Measurements from ENCODE around the gene RAB19. TPM values are rescaled to one million over a fixed set of nuclear protein-coding genes. Genes with fewer than 3 reads are reported as not detected.

The RAB19 gene
- total RNA-seq, 1 experiment from 2014 or later = 0.92 TPM

DNA sequence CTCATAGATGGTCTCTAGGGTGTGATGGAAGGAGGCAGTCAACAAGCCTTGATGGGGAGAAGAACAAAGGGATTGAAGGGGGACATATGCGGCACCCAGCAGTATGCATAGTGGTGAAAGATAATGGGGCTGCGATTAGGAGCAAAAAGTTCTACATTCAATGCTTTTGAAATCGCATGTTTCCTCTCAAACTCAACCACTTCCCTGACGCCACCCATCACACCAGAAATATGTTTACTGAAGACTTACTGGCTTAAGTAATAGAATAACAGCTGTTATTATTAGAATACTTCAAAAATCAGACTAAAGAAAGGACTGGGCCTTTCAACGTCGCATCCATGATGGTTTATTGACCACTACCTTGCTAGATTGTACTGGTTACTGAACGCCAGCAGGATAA is 44.0 kb downstream of the RAB19 start:
- Histone ChIP-seq H3K27me3 (ENCODE audit: control insufficient read depth, insufficient read depth, low read length) (no peaks in the 10 kb centered on the region), H3K36me3 (ENCODE audit: control insufficient read depth, insufficient read depth, low read length) (0 out of 2 replicates have a peak, but pooled peaks cover 3% of the 10 kb centered on the region), H3K4me1 (ENCODE audit: control insufficient read depth, insufficient read depth, low read length) (no peaks in the 10 kb centered on the region), H3K4me3 (ENCODE audit: low read depth in 2 of 2, low read length in 2 of 2) (no peak overlapping the region), H3K27ac (ENCODE audit: low read length) (no peak overlapping the region), H3K9me3 (ENCODE audit: control insufficient read depth, insufficient read depth, low read depth, low read length) (no peaks in the 10 kb centered on the region)
- ATAC-seq (no peak), DNase-seq (ENCODE audit: low read depth, low spot score) (no peak)
- ChIA-PET POLR2A (interaction anchor here (0.6 kb wide), 1 partner anchor 24 kb away, joined by 6 read pairs; no protein-coding TSS in a partner anchor), CTCF (no interaction called here)
- no TSS peak for BruUV-seq (replicated peaks)
- in situ Hi-C loops (cut with HindIII; ENCODE audit: low pct_unique_long_range_greater_than_20kb, low sequenced_read_pairs) = no loop called here
- TF ChIP-seq, protein P1, sequence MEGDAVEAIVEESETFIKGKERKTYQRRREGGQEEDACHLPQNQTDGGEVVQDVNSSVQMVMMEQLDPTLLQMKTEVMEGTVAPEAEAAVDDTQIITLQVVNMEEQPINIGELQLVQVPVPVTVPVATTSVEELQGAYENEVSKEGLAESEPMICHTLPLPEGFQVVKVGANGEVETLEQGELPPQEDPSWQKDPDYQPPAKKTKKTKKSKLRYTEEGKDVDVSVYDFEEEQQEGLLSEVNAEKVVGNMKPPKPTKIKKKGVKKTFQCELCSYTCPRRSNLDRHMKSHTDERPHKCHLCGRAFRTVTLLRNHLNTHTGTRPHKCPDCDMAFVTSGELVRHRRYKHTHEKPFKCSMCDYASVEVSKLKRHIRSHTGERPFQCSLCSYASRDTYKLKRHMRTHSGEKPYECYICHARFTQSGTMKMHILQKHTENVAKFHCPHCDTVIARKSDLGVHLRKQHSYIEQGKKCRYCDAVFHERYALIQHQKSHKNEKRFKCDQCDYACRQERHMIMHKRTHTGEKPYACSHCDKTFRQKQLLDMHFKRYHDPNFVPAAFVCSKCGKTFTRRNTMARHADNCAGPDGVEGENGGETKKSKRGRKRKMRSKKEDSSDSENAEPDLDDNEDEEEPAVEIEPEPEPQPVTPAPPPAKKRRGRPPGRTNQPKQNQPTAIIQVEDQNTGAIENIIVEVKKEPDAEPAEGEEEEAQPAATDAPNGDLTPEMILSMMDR (IDR thresholded peaks at IDR 0.05) = no peak
- TF ChIP-seq, protein P2, sequence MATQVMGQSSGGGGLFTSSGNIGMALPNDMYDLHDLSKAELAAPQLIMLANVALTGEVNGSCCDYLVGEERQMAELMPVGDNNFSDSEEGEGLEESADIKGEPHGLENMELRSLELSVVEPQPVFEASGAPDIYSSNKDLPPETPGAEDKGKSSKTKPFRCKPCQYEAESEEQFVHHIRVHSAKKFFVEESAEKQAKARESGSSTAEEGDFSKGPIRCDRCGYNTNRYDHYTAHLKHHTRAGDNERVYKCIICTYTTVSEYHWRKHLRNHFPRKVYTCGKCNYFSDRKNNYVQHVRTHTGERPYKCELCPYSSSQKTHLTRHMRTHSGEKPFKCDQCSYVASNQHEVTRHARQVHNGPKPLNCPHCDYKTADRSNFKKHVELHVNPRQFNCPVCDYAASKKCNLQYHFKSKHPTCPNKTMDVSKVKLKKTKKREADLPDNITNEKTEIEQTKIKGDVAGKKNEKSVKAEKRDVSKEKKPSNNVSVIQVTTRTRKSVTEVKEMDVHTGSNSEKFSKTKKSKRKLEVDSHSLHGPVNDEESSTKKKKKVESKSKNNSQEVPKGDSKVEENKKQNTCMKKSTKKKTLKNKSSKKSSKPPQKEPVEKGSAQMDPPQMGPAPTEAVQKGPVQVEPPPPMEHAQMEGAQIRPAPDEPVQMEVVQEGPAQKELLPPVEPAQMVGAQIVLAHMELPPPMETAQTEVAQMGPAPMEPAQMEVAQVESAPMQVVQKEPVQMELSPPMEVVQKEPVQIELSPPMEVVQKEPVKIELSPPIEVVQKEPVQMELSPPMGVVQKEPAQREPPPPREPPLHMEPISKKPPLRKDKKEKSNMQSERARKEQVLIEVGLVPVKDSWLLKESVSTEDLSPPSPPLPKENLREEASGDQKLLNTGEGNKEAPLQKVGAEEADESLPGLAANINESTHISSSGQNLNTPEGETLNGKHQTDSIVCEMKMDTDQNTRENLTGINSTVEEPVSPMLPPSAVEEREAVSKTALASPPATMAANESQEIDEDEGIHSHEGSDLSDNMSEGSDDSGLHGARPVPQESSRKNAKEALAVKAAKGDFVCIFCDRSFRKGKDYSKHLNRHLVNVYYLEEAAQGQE (IDR thresholded peaks at IDR 0.05; ENCODE audit: insufficient read depth in 1 of 2, low read depth in 2 of 2, low read length in 1 of 2) = no peak
- no peak for TF ChIP-seq SIN3A (IDR thresholded peaks at IDR 0.05; ENCODE audit: borderline replicate concordance, insufficient read depth, low read depth, low read length)
- no peak for TF ChIP-seq POLR2AphosphoS5 (IDR thresholded peaks at IDR 0.05; ENCODE audit: low read depth, low read length)
- intact Hi-C loops (cut with micrococcal nuclease; ENCODE audit: unreplicated experiment) = no loop called here

DNA sequence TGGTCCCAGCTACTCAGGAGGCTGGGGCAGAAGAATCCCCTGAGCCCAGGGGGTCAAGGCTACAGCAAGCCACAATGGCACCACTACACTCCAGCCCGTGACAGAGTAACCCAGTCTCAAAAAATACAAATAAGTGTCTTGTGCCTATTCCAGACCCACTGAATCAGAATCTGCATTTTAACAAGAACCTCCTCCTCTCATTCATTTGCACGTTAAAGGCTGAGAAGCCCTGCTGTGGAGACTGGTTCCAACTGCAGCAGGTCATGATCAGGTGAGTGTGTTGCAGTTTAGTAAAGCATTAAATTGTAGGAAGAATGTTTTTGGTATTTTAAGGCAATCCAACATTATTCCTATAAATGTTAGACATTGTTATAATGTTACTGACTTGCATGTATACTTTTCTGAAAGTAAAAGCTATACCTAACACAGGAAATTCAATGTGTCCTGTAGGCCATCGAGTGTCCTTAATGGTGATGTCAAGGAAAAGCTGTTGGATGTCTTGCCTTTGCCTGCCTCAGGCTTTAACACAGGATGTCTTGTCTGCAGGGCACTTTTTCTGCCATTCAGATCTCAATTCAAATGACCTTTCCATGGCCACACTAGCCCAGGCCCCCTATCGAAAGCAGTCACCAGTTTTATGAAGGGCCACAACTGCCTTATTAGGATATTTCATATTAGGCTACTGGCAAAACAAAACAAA is 45.1 kb downstream of the RAB19 start:
- no peaks in the 10 kb centered on the region for H3K27me3 ChIP-seq (ENCODE audit: control insufficient read depth, insufficient read depth, low read length)
- 0 out of 2 replicates have a peak, but pooled peaks cover 4% of the 10 kb centered on the region for H3K36me3 ChIP-seq (ENCODE audit: control insufficient read depth, insufficient read depth, low read length)
- TF ChIP-seq TCF7L2 (IDR thresholded peaks at IDR 0.05; ENCODE audit: low read depth, low read length) = no peak
- TF ChIP-seq, protein P1 (IDR thresholded peaks at IDR 0.05) = no peak
- no peak for TF ChIP-seq POLR2AphosphoS5 (IDR thresholded peaks at IDR 0.05; ENCODE audit: low read depth, low read length)
- no peak for TF ChIP-seq SIN3A (IDR thresholded peaks at IDR 0.05; ENCODE audit: borderline replicate concordance, insufficient read depth, low read depth, low read length)
- TF ChIP-seq, protein P2 (IDR thresholded peaks at IDR 0.05; ENCODE audit: insufficient read depth in 1 of 2, low read depth in 2 of 2, low read length in 1 of 2) = no peak
- H3K4me3 ChIP-seq (ENCODE audit: low read depth in 2 of 2, low read length in 2 of 2) = no peak overlapping the region
- no TSS peak for BruUV-seq (replicated peaks)
- ChIA-PET CTCF (no interaction called here), POLR2A (no interaction called here)
- H3K4me1 ChIP-seq (ENCODE audit: control insufficient read depth, insufficient read depth, low read length) = no peaks in the 10 kb centered on the region
- no peaks in the 10 kb centered on the region for H3K9me3 ChIP-seq (ENCODE audit: control insufficient read depth, insufficient read depth, low read depth, low read length)
- in situ Hi-C loops (cut with HindIII; ENCODE audit: low pct_unique_long_range_greater_than_20kb, low sequenced_read_pairs) (no loop called here), intact Hi-C loops (cut with micrococcal nuclease; ENCODE audit: unreplicated experiment) (no loop called here)
- ATAC-seq (no peak), DNase-seq (ENCODE audit: low read depth, low spot score) (no peak)
- H3K27ac ChIP-seq (ENCODE audit: low read length) = no peak overlapping the region
